Fibroblast of villous mesenchyme (primary cell): ENCODE results near the gene DOK5. TPM values are rescaled to one million over a fixed set of nuclear protein-coding genes. Genes with fewer than 3 reads are reported as not detected.

Experiments
- DNase-seq: peaks from one replicate; pipeline ENCODE4 v3.0.0-alpha.2; 2010; ENCODE audit warnings: low read depth
- H3K4me3 ChIP-seq: 2 replicates; pipeline ENCODE4 v1.5.1; 2011; ENCODE audit warnings: low read depth, mild to moderate bottlenecking, low read length
- total RNA-seq: library from RNA; depleted of rRNA; stranded (reverse); fragments of >200 nt; gene quantifications from 2 replicates; pipeline ENCODE4 v1.2.3, GENCODE V29; 2012
- TF ChIP-seq, protein P1 (sequence below): IDR thresholded peaks from 2 replicates; pipeline ENCODE4 v1.5.1; 2012; ENCODE audit warnings: low read depth, mild to moderate bottlenecking, low read length; ENCODE audit not compliant: insufficient read depth

DOK5 gene
- total RNA-seq, 1 donor, result under 0.01 TPM

DNA sequence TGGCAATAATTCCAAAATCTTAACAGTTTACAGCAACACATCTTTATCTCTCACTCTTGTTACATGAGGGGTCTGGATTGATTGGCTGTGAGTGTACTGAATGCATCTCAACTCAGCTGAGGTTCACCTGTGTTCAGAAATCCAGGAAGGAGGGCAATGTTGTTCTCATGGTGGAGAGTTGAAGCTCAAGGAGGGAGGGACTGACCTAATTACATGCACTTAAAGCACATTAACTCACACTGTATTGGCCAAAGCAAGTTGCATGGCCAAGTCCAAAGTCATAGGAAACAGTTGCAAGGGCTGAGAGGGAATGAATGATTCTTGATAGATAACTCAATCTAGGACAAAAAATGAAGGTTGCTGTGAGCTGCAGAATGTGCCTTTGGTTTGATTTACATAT, 102.2 kb downstream of the DOK5 start:
- H3K4me3 ChIP-seq, result no peak overlapping the region
- DNase-seq, result no peak
- TF ChIP-seq, protein P1, sequence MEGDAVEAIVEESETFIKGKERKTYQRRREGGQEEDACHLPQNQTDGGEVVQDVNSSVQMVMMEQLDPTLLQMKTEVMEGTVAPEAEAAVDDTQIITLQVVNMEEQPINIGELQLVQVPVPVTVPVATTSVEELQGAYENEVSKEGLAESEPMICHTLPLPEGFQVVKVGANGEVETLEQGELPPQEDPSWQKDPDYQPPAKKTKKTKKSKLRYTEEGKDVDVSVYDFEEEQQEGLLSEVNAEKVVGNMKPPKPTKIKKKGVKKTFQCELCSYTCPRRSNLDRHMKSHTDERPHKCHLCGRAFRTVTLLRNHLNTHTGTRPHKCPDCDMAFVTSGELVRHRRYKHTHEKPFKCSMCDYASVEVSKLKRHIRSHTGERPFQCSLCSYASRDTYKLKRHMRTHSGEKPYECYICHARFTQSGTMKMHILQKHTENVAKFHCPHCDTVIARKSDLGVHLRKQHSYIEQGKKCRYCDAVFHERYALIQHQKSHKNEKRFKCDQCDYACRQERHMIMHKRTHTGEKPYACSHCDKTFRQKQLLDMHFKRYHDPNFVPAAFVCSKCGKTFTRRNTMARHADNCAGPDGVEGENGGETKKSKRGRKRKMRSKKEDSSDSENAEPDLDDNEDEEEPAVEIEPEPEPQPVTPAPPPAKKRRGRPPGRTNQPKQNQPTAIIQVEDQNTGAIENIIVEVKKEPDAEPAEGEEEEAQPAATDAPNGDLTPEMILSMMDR, result no peak

DNA sequence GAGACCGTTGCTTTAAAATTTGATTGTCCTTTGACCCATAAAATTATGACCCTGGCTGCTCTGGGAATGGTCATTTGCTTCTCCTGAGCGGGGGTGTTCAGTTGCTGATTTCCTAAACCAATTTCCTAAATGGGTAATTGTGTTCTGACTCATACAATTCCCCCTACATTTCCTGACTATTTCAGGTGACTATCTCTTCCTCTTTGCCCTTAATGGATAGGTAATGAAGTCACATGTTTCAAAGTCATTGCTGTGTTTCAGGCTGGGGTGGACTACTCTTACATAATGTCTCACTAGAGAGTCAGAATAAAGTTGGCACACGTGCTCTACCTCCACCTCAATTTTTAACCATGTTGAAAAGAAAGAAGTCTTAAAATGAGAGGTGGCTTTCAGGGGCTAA, 109.8 kb downstream of the DOK5 start:
- no peak overlapping the region for H3K4me3 ChIP-seq
- TF ChIP-seq, protein P1, result no peak
- DNase-seq, result no peak

DNA sequence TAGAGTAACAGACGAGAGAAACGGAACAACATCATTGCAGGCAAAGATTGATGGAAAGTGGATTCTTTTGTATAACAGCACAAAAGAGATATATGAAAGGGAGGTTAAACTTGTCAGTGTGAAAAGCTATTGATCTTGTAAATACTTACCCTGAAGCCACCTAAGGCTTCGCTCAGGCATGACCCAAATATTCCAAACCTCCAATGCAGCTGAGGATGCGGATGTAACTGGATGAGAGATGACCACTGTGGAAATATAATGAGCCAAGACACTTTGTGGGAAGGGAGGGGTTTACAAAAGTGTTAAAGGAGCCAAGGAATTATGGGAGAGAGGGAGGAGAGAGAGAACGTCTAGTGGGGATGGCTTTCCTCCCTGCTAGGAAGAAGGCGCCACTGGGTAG, 112.0 kb downstream of the DOK5 start:
- H3K4me3 ChIP-seq, result no peak overlapping the region
- no peak for DNase-seq
- TF ChIP-seq, protein P1, result no peak

DNA sequence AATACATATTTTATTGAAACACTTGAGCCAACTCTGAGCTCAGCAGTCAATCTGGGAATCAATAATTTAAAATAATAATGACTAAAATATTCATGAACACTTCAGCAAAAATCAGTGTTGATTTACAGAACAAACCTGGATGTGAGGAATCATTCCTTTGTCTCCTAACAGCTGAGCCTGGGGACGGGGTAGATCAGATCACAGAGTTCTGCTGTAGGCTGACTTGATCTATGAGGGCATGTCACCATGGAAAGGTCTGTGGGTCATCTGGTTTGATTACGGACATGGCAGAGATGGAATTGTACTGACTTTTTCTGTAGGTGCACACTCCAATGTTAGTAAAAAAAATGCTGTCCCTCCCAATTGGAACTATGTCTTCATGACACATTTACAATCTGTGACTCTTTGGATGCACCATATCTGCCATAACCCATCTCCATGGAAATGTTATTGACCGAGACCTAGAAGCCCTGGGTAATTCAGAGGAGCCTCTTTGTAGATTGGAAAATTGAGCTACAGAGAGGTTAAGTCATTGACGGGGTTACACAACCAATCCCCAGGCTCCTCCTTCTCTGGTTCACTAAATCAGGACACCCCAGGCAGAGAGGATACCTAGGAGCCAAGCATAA, 114.1 kb downstream of the DOK5 start:
- no peak overlapping the region for H3K4me3 ChIP-seq
- TF ChIP-seq, protein P1, result no peak
- no peak for DNase-seq

DNA sequence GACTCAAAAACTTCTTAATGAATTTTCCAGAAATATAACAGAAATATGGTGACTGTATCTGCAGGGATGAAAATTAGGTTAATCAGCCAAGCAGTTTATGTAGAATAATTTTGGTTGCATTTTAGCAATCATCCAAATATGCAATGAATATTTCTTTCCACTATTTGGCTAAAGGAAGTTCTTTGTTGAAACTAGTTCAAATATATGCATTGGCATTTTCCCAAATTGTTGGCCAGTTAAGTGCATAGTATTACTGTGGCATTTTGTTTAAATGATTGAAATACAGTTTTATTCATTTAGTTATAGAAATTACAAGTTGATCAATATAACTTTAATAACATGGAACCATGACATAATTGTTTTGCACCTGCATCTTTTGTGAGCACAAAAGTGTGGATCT, 115.5 kb downstream of the DOK5 start:
- no peak overlapping the region for H3K4me3 ChIP-seq
- no peak for DNase-seq
- TF ChIP-seq, protein P1, result no peak

DNA sequence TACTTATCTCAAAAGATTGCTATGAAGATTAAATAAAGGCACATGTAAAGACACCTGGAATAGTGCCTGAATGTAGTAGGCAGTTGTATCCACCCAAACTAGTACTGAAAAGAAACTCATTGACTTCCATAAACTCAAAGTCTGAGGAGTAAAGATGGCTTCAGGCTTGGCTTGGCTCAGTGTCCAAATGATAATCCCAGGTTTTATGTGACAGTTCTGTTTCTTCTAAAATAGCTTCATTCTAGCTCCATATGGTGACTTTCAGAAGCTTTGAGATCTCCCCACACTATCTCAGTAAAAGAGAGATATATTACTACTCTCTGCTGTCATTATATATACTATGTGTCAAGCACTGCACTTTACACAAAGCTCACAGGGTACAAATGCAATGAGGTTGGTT, 121.3 kb downstream of the DOK5 start:
- TF ChIP-seq, protein P1, result no peak
- DNase-seq, result no peak
- H3K4me3 ChIP-seq, result no peak overlapping the region

DNA sequence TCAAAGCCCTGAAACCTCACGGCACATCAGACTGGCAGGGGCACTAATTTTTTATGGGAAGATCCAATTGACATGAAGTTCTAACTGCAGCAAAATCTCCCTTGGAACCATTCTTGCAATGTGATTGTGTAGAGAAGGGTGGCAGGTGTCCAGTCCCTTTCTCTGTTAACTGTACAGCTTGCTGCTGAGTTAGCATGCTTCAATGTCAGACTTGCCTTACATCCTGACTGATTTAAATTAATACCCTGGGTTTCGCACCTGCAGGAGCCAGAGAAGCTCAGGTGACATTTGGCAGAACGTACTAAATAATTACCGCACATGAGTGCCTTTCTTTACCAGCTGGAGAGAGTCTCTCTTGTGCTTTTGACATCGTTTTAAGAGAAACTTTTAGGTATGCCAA, 123.0 kb downstream of the DOK5 start:
- DNase-seq, result no peak
- no peak overlapping the region for H3K4me3 ChIP-seq
- TF ChIP-seq, protein P1, result no peak
